GM18511 (cell line): ENCODE data around the gene TSPO.

Experiments
- ATAC-seq: cut with Tn5 transposase; IDR thresholded peaks from one replicate; pipeline ENCODE4 v1.9.1; 2021; ENCODE audit warnings: mild to moderate bottlenecking, moderate library complexity; ENCODE audit not compliant: unreplicated experiment

The TSPO gene

DNA sequence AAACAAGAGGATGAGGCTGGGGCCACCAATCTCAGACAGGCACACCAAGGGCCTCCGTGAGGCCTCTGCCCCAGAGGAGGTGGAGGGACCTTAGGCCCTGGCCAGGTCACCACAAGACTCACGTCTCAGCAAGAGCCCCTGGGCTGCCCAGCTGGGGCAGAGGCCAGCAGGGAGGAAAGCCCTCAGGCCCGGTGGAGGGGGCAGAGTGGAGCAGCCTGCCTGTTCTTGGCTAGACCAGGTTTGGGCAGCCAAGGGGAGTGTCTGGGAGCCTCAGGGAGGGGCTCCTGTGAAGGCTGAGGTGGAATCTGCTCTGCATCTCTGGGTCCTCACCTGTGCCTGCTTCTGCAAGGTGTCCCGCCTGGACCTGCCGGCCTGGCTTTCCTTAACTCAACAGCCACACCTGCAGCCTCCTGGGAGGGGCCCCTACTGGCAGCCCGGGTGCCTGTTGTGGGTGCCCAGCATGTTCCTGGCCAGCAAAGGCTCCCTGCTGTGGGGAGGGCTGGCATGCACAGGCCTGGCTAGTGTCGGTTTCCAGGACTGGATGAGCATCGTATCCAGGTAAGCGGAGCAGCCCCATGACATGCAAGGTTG lies 23.7 kb downstream of the TSPO start:
- no peak for ATAC-seq

DNA sequence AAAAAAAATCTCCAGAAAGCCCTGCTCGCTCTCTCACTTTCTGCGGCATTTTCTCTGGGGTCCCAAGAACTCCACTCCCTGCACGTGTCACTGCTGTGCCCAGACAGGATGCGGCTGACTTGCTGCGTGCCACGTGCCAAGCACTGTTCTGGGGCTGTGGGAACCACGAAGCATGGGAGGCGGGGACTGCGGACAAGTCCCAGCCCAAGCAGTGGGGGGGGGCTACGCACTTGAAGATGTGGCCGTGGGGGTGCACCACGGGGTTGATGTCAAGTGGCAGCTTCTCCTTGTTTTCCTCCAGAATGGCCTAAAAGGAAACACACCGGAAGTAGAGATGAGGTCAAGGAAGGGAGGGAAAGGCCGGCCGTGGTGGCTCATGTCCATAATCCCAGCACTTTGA lies 24.7 kb downstream of the TSPO start:
- no peak for ATAC-seq

DNA sequence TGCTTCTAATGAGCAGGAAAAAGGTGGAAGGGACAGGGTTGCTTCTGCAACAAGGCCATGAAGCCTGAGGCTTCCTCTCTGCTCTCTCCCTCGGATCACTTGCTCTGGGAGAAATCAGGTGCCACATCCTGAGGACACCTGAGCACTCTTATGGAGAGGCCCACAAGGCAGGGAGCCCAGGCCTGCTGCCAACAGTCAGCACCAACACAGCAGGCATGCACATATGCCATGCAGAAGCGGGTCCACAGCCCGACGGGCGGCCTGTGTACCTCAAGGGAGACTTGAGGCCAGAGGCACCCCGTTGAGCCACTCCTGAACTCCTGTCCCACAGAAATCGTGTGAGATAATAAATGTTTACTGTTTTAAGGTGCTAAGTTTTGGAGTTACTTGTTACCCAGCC lies 26.1 kb downstream of the TSPO start:
- ATAC-seq, result no peak

DNA sequence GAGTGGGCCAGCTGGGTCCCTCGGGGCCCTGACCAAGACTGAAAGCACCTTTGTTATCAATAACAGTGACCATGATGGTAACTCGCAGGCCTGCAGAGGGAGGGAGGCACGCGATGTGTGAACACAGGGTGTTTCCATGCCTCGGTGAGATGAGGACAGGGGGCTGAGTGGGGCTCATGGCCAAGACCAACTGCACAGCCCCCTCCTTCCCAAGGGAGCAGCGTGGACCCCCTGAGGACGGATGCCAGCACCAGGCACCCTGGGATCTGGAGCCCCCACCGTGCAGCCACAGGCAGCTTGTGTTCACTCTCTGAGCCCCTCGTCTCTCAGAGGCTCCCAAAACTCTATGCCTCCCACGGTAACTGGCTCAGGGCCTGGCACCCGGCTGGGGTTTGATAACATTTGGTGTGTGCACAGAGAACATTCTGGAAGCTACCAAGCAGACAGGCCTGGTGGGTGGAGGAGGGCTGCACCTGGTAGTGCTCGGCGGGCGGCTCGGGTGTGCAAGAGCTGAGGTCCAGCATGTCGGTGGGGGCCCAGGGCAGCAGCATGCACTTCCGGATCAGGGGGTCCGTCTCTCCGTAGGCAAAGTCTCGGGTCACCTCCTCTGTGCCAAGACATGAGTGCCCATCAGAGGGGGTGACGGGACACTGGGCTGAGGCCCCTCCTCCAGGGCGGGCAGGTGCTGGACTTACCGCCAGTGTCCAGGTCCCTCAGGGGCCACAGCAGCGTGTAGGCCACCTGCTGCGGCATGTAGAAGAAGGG lies 28.0 kb downstream of the TSPO start:
- ATAC-seq, result no peak

DNA sequence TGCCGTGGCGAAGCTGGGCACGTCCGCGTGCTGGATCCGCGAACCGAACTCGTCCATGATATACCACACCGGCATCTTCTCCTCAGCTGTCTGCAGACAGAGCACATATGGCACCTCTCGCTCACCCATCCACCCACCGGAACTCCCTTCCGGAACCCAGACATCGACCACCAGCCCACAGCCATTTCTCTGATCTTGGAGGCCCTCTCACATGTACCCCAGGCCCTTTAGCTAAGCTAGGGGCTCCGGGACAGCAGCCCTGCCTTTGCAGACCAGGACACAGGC lies 28.5 kb downstream of the TSPO start:
- ATAC-seq, result no peak

DNA sequence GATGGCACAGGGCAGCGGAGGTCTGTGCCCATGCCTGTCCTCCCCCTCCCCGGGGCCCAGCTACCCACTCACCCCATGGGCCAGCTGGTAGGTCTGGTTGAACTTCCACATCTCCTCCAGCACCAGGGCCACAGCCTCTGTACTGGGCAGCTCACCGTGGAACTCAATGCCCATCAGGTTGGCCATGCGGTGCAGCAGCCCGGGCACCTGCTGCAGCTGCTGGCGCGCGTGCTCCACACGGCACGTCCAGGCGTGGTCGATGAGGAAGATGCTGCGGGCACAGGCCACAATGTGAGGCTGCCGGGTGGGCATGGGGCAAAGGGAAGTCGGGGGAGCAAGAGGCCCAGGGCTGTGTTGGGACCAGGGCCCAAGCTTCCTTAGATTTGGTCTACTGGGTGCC lies 29.3 kb downstream of the TSPO start:
- no peak for ATAC-seq

DNA sequence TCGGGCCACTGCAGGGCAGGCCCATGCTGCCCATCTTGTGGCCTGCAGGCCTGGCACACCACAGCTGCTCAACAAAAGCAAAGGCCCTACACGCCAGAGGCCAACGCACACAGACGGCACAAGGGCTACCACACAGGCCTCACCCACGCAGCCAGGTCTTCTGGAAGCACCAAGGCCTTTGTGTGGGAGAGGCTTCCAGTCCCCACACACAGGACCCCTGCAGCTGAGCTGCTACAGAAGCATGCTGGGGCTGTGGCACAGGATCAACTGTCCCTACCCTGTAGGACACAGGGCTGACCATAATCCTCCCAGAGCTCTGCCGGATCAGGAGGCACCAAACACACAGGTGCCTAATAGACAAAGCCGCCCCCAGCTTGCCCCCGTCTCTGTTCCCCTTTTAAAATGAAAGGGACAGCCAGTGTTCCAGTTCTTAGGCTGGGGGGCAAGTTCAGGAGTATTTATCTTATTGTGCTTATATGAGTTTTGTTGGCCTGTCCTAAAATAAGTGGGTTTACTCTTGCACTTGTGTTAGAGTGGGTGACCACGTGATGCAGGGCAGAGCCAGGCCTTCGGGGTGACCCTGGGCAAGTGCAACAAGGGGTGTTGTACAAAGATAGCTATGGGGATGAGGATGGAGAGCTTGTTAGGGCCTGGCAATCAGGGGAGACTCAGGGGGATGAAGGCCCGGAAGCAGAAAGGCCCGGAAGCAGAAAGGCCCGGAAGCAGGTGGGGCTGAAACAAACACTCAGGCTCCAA lies 30.1 kb downstream of the TSPO start:
- ATAC-seq, result no peak

DNA sequence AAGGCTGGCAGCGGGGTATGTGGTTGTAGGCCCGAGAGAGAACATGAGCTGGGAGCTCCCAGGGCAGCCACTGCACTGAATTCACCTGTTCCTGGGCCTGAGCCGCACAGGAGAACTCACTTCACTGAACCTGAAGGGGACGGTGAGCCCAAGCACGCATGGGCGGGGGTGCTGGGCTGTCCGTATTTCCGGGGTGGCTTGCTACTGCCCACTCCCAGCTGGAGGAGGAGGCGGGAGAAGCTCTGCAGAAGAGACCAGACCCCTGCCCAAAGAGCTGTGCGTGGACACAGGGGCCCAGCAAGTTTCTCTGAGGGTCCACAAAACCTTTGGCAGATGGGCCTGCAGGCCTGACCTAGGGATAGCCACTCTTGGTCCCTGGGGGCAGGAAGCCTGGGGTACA lies 30.8 kb downstream of the TSPO start:
- no peak for ATAC-seq

DNA sequence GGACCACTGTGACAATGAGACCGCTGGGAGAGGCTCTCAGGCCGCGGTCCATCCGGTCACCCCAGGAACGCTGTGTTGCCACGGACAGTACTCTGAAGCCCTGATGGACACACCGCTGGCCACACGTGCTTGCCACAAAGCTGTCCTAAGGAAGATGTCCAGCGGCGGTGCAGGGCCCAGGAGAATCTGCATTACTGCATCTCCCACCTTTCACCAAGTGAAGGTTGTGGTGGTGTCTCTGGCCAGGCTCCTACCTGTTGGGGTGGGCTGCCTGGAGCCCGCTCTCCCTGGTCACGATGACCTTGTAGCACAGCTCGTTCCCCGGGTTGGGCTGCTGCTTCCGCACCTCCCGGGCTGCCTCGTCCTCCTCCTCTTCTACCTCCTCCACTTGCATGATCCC lies 31.4 kb downstream of the TSPO start:
- ATAC-seq, result no peak

DNA sequence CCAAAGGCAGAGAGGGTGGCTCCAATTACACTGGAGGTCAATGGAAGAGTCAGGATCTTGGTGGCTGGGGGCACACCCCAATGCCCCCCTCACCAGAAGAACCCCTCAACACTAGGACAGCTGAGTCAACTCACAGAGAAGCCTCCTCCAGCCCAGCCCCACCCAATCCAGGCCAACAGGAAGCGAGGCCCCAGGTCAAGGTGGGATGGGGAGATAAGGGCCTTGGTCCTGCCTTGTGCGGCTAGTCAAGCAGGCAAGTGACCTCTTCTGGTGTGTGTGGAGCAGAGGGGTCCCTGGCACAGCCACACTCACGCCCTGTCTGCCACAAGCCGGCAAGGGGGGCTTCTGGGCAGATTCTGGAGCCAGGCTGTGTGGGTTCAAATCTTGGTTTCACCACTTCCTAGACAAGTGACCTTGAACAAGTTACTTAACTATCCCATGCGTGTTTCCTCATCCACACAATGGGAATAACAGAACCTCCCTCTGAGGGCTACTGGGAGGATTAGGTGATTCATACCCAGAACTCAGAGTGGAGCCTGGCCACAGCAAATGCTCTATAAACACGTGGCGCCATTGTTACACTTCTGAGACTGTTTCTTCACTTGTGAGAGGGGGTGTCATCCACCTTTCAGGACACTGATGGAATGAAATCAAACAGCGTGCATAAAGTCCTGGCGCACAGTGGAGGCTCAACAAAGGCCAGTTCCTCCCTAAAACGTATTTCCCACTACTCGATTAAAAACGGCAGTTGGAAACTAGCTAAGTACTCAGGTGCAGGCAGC lies 32.3 kb downstream of the TSPO start:
- no peak for ATAC-seq

DNA sequence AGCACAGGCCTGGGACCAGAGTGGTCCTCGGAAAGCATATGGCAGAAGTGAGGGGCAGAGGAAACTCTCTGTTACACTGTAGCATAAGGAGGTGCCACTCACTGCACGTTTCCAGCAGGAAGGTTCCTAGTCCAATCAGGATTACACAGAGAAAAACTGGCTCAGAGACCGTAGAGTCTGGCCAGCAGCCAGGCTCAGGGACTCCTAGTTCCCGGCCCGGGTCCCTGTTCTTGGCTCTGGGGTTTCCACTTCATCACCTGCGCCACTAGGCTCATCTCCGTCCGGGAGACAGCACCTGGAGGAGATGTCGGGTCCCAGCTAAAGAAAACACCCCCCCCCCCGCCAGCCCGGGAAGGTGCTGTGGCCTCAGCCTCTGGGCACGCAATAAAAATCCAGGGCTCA lies 34.5 kb downstream of the TSPO start:
- ATAC-seq, result no peak

DNA sequence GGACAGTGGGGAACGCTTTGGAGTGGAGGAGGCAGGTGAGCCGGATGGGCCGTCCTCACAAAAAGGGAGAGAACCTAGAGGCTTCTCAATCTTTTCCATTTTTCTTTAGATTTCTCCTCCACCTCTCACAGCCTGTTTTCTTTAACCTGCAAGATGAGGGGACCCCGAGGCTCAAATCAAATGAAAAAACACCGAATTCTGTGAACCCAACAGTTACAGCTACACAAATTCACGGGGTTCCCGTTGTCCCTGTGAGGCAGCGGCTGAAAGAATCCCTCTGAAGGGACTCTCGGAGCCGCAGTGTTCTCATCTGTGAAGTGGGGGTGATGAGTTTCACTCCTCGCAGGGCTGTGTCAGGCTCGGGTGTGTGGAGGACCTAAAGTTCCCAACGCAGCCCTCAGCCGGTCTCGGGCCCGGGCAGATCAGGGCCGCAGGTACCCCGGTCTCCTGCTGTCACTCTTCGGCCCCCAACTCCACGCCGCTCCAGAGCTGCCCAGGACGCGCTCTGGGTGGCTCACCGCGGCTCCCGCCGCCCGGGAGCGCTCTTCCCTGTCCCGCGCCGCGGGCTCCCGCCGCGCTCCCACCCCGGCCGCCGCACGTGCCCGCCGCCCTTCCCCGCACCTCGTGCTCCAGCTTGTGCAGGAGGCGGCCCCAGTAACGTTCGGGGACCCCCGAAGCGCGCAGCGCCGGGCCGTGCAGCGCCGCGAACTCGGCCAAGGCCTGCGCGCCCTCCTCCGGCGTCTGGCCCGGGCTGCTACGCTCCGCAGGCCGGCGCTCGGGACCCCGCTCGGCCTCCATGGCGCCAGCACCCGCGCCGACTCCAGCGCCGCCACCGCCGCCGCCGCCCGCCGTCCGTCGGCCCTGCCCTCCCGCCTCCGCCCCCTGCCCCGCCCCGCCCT lies 35.2 kb downstream of the TSPO start, which contains the start of gene TTLL12:
TSS of gene TTLL12 (minus strand) at position 863 of the 899 bp plus-strand sequence. CDS start at position 798, 65 bp downstream.
- ATAC-seq, result peak; percentile 53

DNA sequence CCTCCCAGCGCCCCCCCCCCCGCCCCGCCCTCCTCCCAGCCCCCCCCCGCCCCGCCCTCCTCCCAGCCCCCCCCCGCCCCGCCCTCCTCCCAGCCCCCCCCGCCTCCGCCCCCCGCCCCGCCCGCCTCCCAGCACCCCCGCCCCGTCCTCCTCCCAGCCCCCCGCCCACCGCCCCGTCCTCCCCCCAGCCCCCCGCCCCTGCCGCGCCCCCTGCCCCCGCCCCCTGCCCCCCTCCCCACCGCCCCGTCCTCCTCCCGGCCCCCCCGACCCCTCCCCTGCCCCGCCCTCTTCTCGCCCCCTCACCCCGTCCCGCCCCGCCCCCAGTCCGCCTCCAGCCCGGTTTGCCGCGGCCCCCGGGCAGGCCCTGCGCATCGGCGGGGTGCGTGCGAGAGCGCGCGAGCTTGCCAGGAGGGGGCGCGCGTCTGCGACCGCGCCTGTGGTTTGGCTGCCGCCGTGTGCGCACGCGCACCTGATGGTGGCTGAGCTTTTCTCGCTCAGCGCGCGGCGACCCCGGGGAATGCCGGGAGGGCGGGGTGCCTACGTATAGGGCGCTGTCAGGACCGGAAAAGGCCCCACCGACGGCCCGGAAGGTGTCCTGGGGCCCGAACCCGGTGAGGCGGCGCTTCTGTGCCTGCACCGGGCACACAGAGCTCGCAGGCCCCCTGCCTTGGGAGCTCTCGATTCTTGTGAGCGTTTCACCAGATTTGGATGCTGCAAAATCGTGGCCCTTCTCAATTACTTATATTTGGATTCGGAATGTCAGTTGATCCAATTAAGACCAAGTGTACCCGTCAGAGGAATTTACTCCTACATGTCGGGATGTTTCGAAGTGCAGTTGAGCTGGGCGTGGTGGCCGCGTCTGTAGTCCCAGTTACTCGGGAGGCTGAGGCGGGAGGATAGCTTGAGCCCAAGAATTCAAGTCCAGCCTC lies 36.1 kb downstream of the TSPO start:
- peak; percentile 84 for ATAC-seq

DNA sequence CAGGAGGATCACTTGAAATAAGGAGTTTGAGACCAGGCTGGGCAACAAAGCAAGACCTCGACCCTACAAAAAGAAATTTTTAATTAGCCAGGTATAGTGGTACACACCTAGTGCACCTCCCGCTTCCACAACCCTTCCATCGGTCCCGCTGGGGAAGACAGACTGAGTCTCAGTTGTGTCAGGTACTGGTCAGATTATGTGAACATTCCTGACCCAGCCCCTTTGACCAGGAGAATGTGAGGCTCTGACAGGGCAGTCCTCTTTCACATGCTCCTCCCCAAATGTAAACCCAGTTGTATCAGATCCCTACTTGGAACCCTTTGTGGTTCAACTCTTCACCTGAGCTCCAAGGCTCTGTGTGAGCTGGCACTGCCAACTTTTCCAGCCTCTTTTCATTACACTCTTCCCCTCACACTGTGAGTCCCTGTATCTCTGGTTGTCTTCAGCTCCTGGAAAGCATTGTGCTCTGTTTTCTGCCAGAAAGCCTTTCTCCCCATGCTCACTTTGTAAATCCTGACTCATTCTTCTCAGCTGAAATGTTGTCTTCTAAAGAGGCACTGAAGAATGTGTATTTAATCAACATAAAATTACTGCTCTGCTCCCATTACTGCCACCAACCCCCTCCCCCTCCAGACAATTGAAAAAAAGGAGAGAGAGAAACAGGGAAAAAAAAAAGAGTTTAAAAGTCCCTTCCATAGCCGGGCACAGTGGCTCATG lies 37.6 kb downstream of the TSPO start:
- ATAC-seq, result no peak

DNA sequence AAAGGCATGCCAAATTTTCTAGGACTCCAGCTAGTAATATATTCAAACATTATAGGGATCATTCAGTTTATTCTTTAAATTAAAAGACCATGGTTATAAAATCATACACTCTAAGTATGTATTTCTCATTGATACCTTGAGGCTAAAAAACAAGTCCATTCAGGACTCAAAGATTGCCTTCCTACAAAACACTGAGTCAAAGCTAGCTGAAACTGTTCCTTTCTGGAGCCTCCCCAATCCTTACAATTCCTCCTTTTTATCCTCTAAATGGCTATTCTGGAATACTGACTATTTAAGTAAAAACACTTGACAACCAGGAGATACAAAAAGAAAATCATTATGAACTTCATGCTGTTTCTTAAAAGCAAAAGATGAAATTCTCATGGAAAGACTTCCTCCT lies 40.5 kb downstream of the TSPO start:
- ATAC-seq, result no peak

DNA sequence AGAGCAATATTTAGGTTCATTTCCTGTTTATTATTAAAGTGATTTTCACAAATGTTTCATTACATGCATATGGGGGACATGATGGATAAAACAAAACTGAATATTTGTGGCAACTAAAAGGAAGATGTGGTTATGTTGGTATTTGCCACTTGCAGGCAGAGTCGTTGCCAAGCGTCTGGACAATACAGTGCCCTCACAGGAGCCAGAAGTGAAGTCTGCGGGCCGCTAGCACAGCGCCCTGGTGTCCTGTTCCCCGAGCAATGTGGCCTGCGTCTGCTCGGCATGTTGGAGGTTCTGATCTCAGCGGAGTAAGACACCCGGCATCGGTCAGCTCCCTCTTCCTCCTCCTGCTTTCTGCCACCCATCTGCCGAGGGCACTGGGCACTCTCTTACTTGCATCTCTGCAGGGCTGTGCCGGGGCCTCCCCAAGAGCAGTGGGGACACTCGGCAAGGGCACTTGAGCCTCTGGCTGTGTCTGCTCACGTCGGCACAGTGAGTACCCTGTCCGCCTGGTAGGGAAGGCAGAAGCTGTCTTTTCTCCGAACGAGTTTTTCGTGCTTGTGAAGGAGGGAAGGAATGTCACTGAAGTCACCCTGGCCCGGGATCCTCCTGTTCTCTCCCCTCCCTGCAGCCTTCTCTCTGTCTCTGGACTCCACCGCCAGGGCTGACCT lies 46.0 kb downstream of the TSPO start:
- ATAC-seq, result no peak

DNA sequence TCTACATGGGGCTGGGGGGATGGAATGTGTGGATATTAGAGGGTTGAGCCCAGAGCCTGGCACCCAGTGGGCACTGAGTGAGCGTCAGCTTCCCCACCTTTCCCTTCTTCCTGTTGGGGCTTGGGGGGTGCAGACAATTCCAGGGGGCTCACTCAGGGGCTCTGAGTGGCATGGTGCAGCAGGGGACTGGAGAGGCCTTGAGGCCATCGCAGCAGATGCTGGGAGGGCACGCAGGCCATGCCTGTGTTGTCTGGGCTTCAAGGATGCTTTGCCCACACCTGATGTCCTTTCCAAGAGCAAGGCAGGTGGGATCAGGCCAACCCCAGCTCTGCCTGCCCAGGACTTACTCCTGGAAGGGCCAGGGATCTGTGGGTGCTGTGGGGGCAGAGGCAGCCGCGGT lies 46.8 kb downstream of the TSPO start:
- ATAC-seq, result no peak

DNA sequence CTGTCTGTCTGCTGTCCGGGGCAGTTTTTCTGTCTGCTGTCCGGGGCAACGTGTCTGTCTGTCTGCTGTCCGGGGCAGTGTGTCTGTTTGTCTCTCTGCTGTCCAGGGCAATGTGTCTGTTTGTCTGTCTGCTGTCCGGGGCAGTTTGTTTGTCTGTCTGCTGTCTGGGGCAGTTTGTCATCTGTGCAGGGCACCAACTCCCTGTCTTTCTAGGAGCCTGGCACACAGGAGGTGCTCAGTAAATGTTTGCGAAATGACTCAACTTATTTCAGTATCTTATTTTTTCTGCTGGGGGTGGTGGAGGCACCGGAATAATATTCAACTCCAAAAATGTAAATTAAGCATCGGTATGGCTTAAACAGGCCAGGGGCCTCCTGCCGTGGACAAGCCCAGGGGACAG lies 47.6 kb downstream of the TSPO start:
- ATAC-seq, result no peak
